GM19324 (cell line): ENCODE results near the gene GPHN.
"Not testable (repeated sequence)": the region's sequence is repeated elsewhere in the genome, so short reads cannot be mapped to it uniquely, and the experiment has no call there.

Source experiments
- ATAC-seq: cut with Tn5 transposase; IDR thresholded peaks from one replicate; pipeline ENCODE4 v1.9.1; 2021; ENCODE audit warnings: mild to moderate bottlenecking, moderate library complexity; ENCODE audit not compliant: unreplicated experiment, low FRiP score

GPHN gene

GRCh38 chr14:66649498-66649897, 141.6 kb downstream of the GPHN start:
- ATAC-seq = no peak

- peak; percentile 57 for ATAC-seq
Observed at GRCh38 chr14:66650491-66650911, 142.6 kb downstream of the GPHN start.

- ATAC-seq = no peak
Observed at GRCh38 chr14:66651536-66652220, 143.7 kb downstream of the GPHN start.

- no peak for ATAC-seq
Observed at GRCh38 chr14:66652525-66653106, 144.7 kb downstream of the GPHN start.

GRCh38 chr14:66657780-66658179, 149.8 kb downstream of the GPHN start:
- no peak for ATAC-seq

GRCh38 chr14:66662374-66662773, 154.4 kb downstream of the GPHN start:
- no peak for ATAC-seq

GRCh38 chr14:66677780-66678179, 169.8 kb downstream of the GPHN start:
- ATAC-seq = no peak

- ATAC-seq = no peak
Observed at GRCh38 chr14:66680216-66680615, 172.3 kb downstream of the GPHN start.

- no peak for ATAC-seq
Observed at GRCh38 chr14:66696326-66696725, 188.4 kb downstream of the GPHN start.

- no peak for ATAC-seq
Observed at GRCh38 chr14:66698503-66698902, 190.6 kb downstream of the GPHN start.

- no peak for ATAC-seq
Observed at GRCh38 chr14:66701813-66702212, 193.9 kb downstream of the GPHN start.

GRCh38 chr14:66708267-66708666, 200.3 kb downstream of the GPHN start:
- no peak for ATAC-seq

GRCh38 chr14:66709291-66709690, 201.3 kb downstream of the GPHN start:
- ATAC-seq = no peak

- ATAC-seq = not testable (repeated sequence)
Observed at GRCh38 chr14:66714291-66714690, 206.3 kb downstream of the GPHN start.

- not testable (repeated sequence) for ATAC-seq
Observed at GRCh38 chr14:66715313-66715712, 207.4 kb downstream of the GPHN start.

- no peak for ATAC-seq
Observed at GRCh38 chr14:66716227-66716626, 208.3 kb downstream of the GPHN start.

- no peak for ATAC-seq
Observed at GRCh38 chr14:66717561-66718140, 209.7 kb downstream of the GPHN start.

- ATAC-seq = no peak
Observed at GRCh38 chr14:66724996-66725395, 217.0 kb downstream of the GPHN start.

- not testable (repeated sequence) for ATAC-seq
Observed at GRCh38 chr14:66731298-66731697, 223.4 kb downstream of the GPHN start.

GRCh38 chr14:66735853-66736252, 227.9 kb downstream of the GPHN start:
- no peak for ATAC-seq

- no peak for ATAC-seq
Observed at GRCh38 chr14:66739826-66740225, 231.9 kb downstream of the GPHN start.

- ATAC-seq = no peak
Observed at GRCh38 chr14:66745078-66745477, 237.1 kb downstream of the GPHN start.
